OCI-LY7 (cell line): ENCODE data around the gene ADGRG6. TPM values are rescaled to one million over a fixed set of nuclear protein-coding genes. Genes with fewer than 3 reads are reported as not detected.

ENCODE experiments used
- BruUV-seq: library from RNA; stranded (reverse); fragments of 400-500 nt; replicated peaks from 2 replicates; lab custom pipeline; 2021; lab: Mats Ljungman, UMichigan
- CTCF ChIA-PET: fragments of 300-600 bp; sonication (Branson Sonifier 250); formaldehyde crosslinking; loops from one replicate; lab custom pipeline; 2022; ENCODE audit warnings: antibody characterized with exemption; ENCODE audit not compliant: unreplicated experiment; lab: Charles Lee
- POLR2A ChIA-PET: fragments of 300-600 bp; sonication (Branson Sonifier 250); formaldehyde crosslinking; loops from one replicate; lab custom pipeline; 2022; ENCODE audit warnings: antibody characterized with exemption; lab: Charles Lee
- DNase-seq: peaks from one replicate; pipeline ENCODE4 v3.0.0-alpha.2; 2015; ENCODE audit warnings: low spot score
- H2AFZ ChIP-seq: fragments of 200-600 bp; sonication (generic), shearing (Covaris generic); 2 replicates; pipeline ENCODE4 v1.6.1; 2014; ENCODE audit warnings: mild to moderate bottlenecking, antibody characterized with exemption, low read length, moderate library complexity
- H3K27ac ChIP-seq: fragments of 200-600 bp; sonication (generic); 2 replicates; pipeline ENCODE4 v1.5.1; 2014; ENCODE audit warnings: mixed run types, low read depth, mild to moderate bottlenecking, moderate library complexity, low read length, inconsistent platforms; ENCODE audit not compliant: poor library complexity, severe bottlenecking
- H3K36me3 ChIP-seq: fragments of 200-600 bp; sonication (generic); 2 replicates; pipeline ENCODE4 v1.6.1; 2014; ENCODE audit warnings: mild to moderate bottlenecking, antibody characterized with exemption, low read length, moderate library complexity, mixed read lengths; ENCODE audit not compliant: insufficient read depth
- H3K4me1 ChIP-seq: fragments of 200-600 bp; sonication (generic); 2 replicates; pipeline ENCODE4 v1.5.1; 2014; ENCODE audit warnings: mild to moderate bottlenecking, low read length; ENCODE audit not compliant: insufficient read depth, poor library complexity, severe bottlenecking
- H3K4me2 ChIP-seq: fragments of 200-600 bp; sonication (generic); 2 replicates; pipeline ENCODE4 v1.6.1; 2014; ENCODE audit warnings: mild to moderate bottlenecking, low read length
- H3K4me3 ChIP-seq: fragments of 200-600 bp; sonication (generic); 2 replicates; pipeline ENCODE4 v1.5.1; 2014; ENCODE audit warnings: mild to moderate bottlenecking, low read depth, low read length; ENCODE audit not compliant: poor library complexity, severe bottlenecking
- H3K79me2 ChIP-seq: fragments of 200-600 bp; sonication (generic); 2 replicates; pipeline ENCODE4 v1.6.1; 2016; ENCODE audit warnings: low read depth, mild to moderate bottlenecking, low read length, moderate library complexity, mixed read lengths; ENCODE audit not compliant: insufficient read depth
- H3K9me2 ChIP-seq: fragments of 200-600 bp; sonication (generic); 2 replicates; pipeline ENCODE4 v1.6.1; 2016; ENCODE audit warnings: mild to moderate bottlenecking, low read length, mixed read lengths; ENCODE audit not compliant: insufficient read depth
- H3K9me3 ChIP-seq: fragments of 200-600 bp; sonication (generic); 2 replicates; pipeline ENCODE4 v1.6.1; 2014; ENCODE audit warnings: mild to moderate bottlenecking, mixed run types, low read length, mixed read lengths
- H4K20me1 ChIP-seq: fragments of 200-600 bp; sonication (generic); 2 replicates; pipeline ENCODE4 v1.6.1; 2014; ENCODE audit warnings: mild to moderate bottlenecking, antibody characterized with exemption, low read length, moderate library complexity, mixed read lengths; ENCODE audit not compliant: insufficient read depth
- CTCF ChIP-seq: fragments of 200-600 bp; sonication (generic); conservative IDR thresholded peaks from 2 replicates; pipeline ENCODE4 v1.5.1; 2014; ENCODE audit warnings: mild to moderate bottlenecking, antibody characterized with exemption, low read length, moderate library complexity, mixed read lengths
- EZH2phosphoT487 ChIP-seq: fragments of 200-600 bp; sonication (generic); IDR thresholded peaks from 2 replicates; pipeline ENCODE4 v1.6.1; 2018; ENCODE audit warnings: low read depth, borderline replicate concordance, mild to moderate bottlenecking, mixed run types, antibody characterized with exemption, low read length, moderate library complexity, mixed read lengths
- intact Hi-C: fragments of 100-400 bp; cut with micrococcal nuclease; formaldehyde crosslinking; loops from one replicate; pipeline ENCODE4 v1.10.0; 2022; ENCODE audit not compliant: unreplicated experiment
- total RNA-seq, 2 experiments: library from RNA; depleted of rRNA in 1 of 2; stranded (reverse); fragments of >200 nt in 1 of 2; shearing (Covaris generic) in 1 of 2; gene quantifications; 2 replicates each; pipeline ENCODE4 v1.2.3, GENCODE V29; 2014 to 2022

Gene ADGRG6
- total RNA-seq, 2 experiments from 2014 or later: not detected

GRCh38 chr6:142320366-142320765 lies 18.6 kb downstream of the ADGRG6 start:
- Histone ChIP-seq H3K4me2 (no peak overlapping the region), H3K79me2 (no peaks in the 10 kb centered on the region), H3K27ac (no peak overlapping the region), H3K4me1 (no peaks in the 10 kb centered on the region), H3K9me3 (no peaks in the 10 kb centered on the region), H2AFZ (no peak overlapping the region), H4K20me1 (no peaks in the 10 kb centered on the region), H3K36me3 (no peaks in the 10 kb centered on the region), H3K4me3 (no peak overlapping the region), H3K9me2 (no peaks in the 10 kb centered on the region)
- no peak for DNase-seq
- TF ChIP-seq EZH2phosphoT487 (no peak), CTCF (no peak)
- intact Hi-C loops: no loop called here
- POLR2A ChIA-PET: no interaction called here
- CTCF ChIA-PET: no interaction called here
- BruUV-seq: no TSS peak

GRCh38 chr6:142321451-142321850 lies 19.6 kb downstream of the ADGRG6 start:
- intact Hi-C loops: no loop called here
- H3K27ac ChIP-seq: no peak overlapping the region

GRCh38 chr6:142322066-142322465 lies 20.3 kb downstream of the ADGRG6 start:
- no TSS peak for BruUV-seq
- H3K36me3 ChIP-seq: no peaks in the 10 kb centered on the region
- H3K9me3 ChIP-seq: no peaks in the 10 kb centered on the region
- no peak overlapping the region for H3K4me3 ChIP-seq
- no peak overlapping the region for H3K27ac ChIP-seq
- no peaks in the 10 kb centered on the region for H3K9me2 ChIP-seq
- TF ChIP-seq CTCF (no peak), EZH2phosphoT487 (no peak)
- CTCF ChIA-PET: no interaction called here
- H3K79me2 ChIP-seq: no peaks in the 10 kb centered on the region
- no peak overlapping the region for H2AFZ ChIP-seq
- intact Hi-C loops: no loop called here
- POLR2A ChIA-PET: no interaction called here
- H4K20me1 ChIP-seq: no peaks in the 10 kb centered on the region
- no peak overlapping the region for H3K4me2 ChIP-seq
- H3K4me1 ChIP-seq: no peaks in the 10 kb centered on the region
- DNase-seq: no peak

More at GRCh38 chr6:142321451-142321850, 19.6 kb downstream of the ADGRG6 start:
- no peaks in the 10 kb centered on the region for H4K20me1 ChIP-seq
- H3K36me3 ChIP-seq: no peaks in the 10 kb centered on the region
- POLR2A ChIA-PET: no interaction called here
- TF ChIP-seq EZH2phosphoT487 (no peak), CTCF (no peak)
- no peaks in the 10 kb centered on the region for H3K9me2 ChIP-seq
- no TSS peak for BruUV-seq
- no peaks in the 10 kb centered on the region for H3K79me2 ChIP-seq
- H3K9me3 ChIP-seq: no peaks in the 10 kb centered on the region
- no peak overlapping the region for H3K4me2 ChIP-seq
- H3K4me3 ChIP-seq: no peak overlapping the region
- no peak for DNase-seq
- no peaks in the 10 kb centered on the region for H3K4me1 ChIP-seq
- no peak overlapping the region for H2AFZ ChIP-seq
- CTCF ChIA-PET: no interaction called here
